ENCODE results near the gene NOD1.

GRCh38 chr7:30469303-30469702, 9.3 kb downstream of the NOD1 start:
- TF ChIP-seq POLR2A (IDR thresholded peaks at IDR 0.05) (peak in 1 of 2 donors; percentile 31), CTCF (IDR thresholded peaks at IDR 0.05) (peak in 4 of 6 experiments; percentile 30 to 60 (median 44))
